ENCODE measurements around the gene SHLD1.

The SHLD1 gene

DNA sequence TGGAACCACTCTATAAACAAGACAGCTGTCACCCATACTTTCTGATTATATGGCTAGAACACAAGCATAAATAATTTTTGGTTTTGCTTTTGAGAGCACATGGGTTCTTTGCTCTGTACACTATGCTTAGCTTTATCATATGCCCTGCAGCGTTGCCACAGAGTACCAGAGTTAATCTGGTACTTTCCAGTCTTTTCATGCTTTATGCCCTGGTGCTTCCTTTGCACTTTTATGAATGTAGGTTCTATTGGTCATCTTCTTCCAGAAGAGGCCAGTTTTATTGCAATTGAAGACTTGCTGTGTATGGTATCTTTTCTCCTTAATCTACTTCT is 20.8 kb downstream of the SHLD1 start:
- H3K27me3 ChIP-seq (ENCODE audit: insufficient read depth, low read length) = no peaks in the 10 kb centered on the region
- H3K79me2 ChIP-seq (ENCODE audit: control insufficient read depth, insufficient read depth, low read length, poor library complexity) = no peaks in the 10 kb centered on the region
- H4K91ac ChIP-seq (ENCODE audit: low read depth, low read length) = no peak overlapping the region
- H3K14ac ChIP-seq (ENCODE audit: low read length) = no peak overlapping the region
- H2BK12ac ChIP-seq (ENCODE audit: low read length) = no peak overlapping the region
- no peaks in the 10 kb centered on the region for H3K36me3 ChIP-seq (ENCODE audit: control insufficient read depth in 1 of 2, insufficient read depth in 2 of 2, low read length in 2 of 2)
- H3K9ac ChIP-seq (ENCODE audit: low read length) = no peak overlapping the region
- H3K18ac ChIP-seq (ENCODE audit: low read length) = no peak overlapping the region
- no peak for DNase-seq
- H3K4me2 ChIP-seq (ENCODE audit: low read length) = no peak overlapping the region
- no peak overlapping the region for H3K4ac ChIP-seq (ENCODE audit: low read depth, low read length)
- no peaks in the 10 kb centered on the region for H3K4me1 ChIP-seq (ENCODE audit: control insufficient read depth in 1 of 2, insufficient read depth in 2 of 2, low read length in 2 of 2)
- H3K79me1 ChIP-seq (ENCODE audit: low read length) = no peaks in the 10 kb centered on the region
- no peak overlapping the region for H3K27ac ChIP-seq (ENCODE audit: low read depth, low read length)
- H2BK5ac ChIP-seq (ENCODE audit: low read depth, low read length, poor library complexity) = no peak overlapping the region
- no peak overlapping the region for H3K4me3 ChIP-seq (ENCODE audit: low read depth, low read length)
- H3K9me3 ChIP-seq (ENCODE audit: insufficient read depth, low read depth, low read length) = no peaks in the 10 kb centered on the region
- no peak overlapping the region for H2BK120ac ChIP-seq (ENCODE audit: insufficient read depth, low read length, poor library complexity)
- H4K12ac ChIP-seq (ENCODE audit: low read depth, low read length) = no peak overlapping the region
- no peak overlapping the region for H4K8ac ChIP-seq (ENCODE audit: low read depth, low read length)
- no CpG with 5 or more reads among the region's 1 CpG for WGBS (ENCODE audit: extremely low coverage, insufficient coverage, insufficient read length)
- no peak overlapping the region for H3K23ac ChIP-seq (ENCODE audit: low read length)
- no peak overlapping the region for H2AFZ ChIP-seq (ENCODE audit: insufficient read depth, low read length, poor library complexity)
- H2AK5ac ChIP-seq (ENCODE audit: low read length) = no peak overlapping the region

DNA sequence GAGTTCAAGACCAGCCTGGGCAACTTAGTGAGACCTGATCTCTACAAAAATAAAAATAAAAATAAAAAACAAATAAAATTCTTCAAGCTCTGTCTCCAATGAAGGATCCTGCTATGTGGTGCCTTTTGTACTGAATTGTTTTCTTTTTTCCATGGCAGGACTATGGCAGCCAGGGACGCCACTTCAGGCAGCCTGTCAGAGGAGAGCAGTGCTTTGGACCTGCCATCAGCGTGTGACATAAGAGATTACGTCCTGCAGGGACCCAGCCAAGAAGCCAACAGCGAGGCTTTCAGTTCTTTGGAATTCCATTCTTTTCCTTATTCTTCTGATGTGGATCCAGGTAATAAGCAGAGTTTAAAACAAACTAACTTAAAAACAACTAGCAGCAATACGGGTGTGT is 22.5 kb downstream of the SHLD1 start:
- no peak overlapping the region for H3K4ac ChIP-seq (ENCODE audit: low read depth, low read length)
- no peak overlapping the region for H3K27ac ChIP-seq (ENCODE audit: low read depth, low read length)

DNA sequence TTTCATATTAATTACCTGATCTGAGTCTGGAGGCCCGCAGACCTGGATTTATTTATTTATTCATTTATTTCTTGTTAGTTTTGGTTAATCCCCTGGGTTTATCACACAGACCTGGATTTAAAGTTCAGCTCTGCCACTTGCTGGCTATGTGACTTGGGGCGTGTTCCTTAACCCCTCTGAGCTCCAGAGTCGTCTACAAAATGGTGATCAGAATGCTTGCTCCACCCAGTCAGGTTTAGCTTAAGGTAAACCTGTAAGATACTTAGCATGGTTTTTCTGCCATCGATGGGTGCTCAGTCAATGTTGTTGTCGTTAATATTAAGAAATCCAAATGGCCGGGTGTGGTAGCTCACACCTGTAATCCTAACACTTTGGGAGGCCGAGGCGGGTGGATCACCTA is 23.4 kb downstream of the SHLD1 start:
- Histone ChIP-seq H3K36me3 (ENCODE audit: control insufficient read depth in 1 of 2, insufficient read depth in 2 of 2, low read length in 2 of 2) (no peaks in the 10 kb centered on the region), H4K12ac (ENCODE audit: low read depth, low read length) (no peak overlapping the region), H2AK5ac (ENCODE audit: low read length) (no peak overlapping the region), H4K8ac (ENCODE audit: low read depth, low read length) (no peak overlapping the region), H2BK120ac (ENCODE audit: insufficient read depth, low read length, poor library complexity) (no peak overlapping the region), H3K27me3 (ENCODE audit: insufficient read depth, low read length) (no peaks in the 10 kb centered on the region), H2BK12ac (ENCODE audit: low read length) (no peak overlapping the region), H3K9me3 (ENCODE audit: insufficient read depth, low read depth, low read length) (no peaks in the 10 kb centered on the region), H3K9ac (ENCODE audit: low read length) (no peak overlapping the region), H3K79me1 (ENCODE audit: low read length) (no peaks in the 10 kb centered on the region), H2AFZ (ENCODE audit: insufficient read depth, low read length, poor library complexity) (no peak overlapping the region), H3K4me1 (ENCODE audit: control insufficient read depth in 1 of 2, insufficient read depth in 2 of 2, low read length in 2 of 2) (no peaks in the 10 kb centered on the region), H3K4me2 (ENCODE audit: low read length) (no peak overlapping the region), H3K27ac (ENCODE audit: low read depth, low read length) (no peak overlapping the region), H2BK5ac (ENCODE audit: low read depth, low read length, poor library complexity) (no peak overlapping the region), H3K18ac (ENCODE audit: low read length) (no peak overlapping the region), H3K4ac (ENCODE audit: low read depth, low read length) (no peak overlapping the region), H3K79me2 (ENCODE audit: control insufficient read depth, insufficient read depth, low read length, poor library complexity) (no peaks in the 10 kb centered on the region), H4K91ac (ENCODE audit: low read depth, low read length) (no peak overlapping the region), H3K14ac (ENCODE audit: low read length) (no peak overlapping the region), H3K4me3 (ENCODE audit: low read depth, low read length) (no peak overlapping the region), H3K23ac (ENCODE audit: low read length) (no peak overlapping the region)
- DNase-seq = no peak
- no CpG with 5 or more reads among the region's 8 CpGs for WGBS (ENCODE audit: extremely low coverage, insufficient coverage, insufficient read length)

More for the DNA sequence above, 22.5 kb downstream of the SHLD1 start:
- Histone ChIP-seq H2AK5ac (ENCODE audit: low read length) (no peak overlapping the region), H3K79me2 (ENCODE audit: control insufficient read depth, insufficient read depth, low read length, poor library complexity) (no peaks in the 10 kb centered on the region), H2AFZ (ENCODE audit: insufficient read depth, low read length, poor library complexity) (no peak overlapping the region), H3K4me2 (ENCODE audit: low read length) (no peak overlapping the region), H2BK120ac (ENCODE audit: insufficient read depth, low read length, poor library complexity) (no peak overlapping the region), H4K91ac (ENCODE audit: low read depth, low read length) (no peak overlapping the region), H3K9ac (ENCODE audit: low read length) (no peak overlapping the region), H3K18ac (ENCODE audit: low read length) (no peak overlapping the region), H3K79me1 (ENCODE audit: low read length) (no peaks in the 10 kb centered on the region), H3K23ac (ENCODE audit: low read length) (no peak overlapping the region), H3K36me3 (ENCODE audit: control insufficient read depth in 1 of 2, insufficient read depth in 2 of 2, low read length in 2 of 2) (no peaks in the 10 kb centered on the region), H4K12ac (ENCODE audit: low read depth, low read length) (no peak overlapping the region), H3K27me3 (ENCODE audit: insufficient read depth, low read length) (no peaks in the 10 kb centered on the region), H4K8ac (ENCODE audit: low read depth, low read length) (no peak overlapping the region), H2BK5ac (ENCODE audit: low read depth, low read length, poor library complexity) (no peak overlapping the region), H3K4me3 (ENCODE audit: low read depth, low read length) (no peak overlapping the region), H2BK12ac (ENCODE audit: low read length) (no peak overlapping the region), H3K14ac (ENCODE audit: low read length) (no peak overlapping the region), H3K4me1 (ENCODE audit: control insufficient read depth in 1 of 2, insufficient read depth in 2 of 2, low read length in 2 of 2) (no peaks in the 10 kb centered on the region), H3K9me3 (ENCODE audit: insufficient read depth, low read depth, low read length) (no peaks in the 10 kb centered on the region)
- no CpG with 5 or more reads among the region's 5 CpGs for WGBS (ENCODE audit: extremely low coverage, insufficient coverage, insufficient read length)
- no peak for DNase-seq

DNA sequence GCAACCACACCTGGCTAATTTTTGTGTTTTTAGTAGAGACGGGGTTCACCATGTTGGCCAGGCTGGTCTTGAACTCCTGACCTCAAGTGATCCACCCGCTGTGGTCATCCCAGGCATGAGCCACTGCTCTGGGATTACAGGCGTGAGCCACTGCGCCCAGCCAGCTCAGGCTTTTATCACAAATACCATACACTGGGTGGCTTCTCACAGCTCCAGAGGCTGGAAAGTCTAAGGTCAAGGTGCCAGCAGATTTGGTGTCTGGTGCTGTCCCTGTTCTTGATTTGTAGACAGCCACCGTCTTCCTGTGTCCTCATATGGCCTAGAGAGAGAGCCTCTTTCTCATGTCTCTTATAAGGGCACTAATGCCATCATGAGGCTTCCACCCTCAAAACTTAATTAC is 25.9 kb downstream of the SHLD1 start:
- no peaks in the 10 kb centered on the region for H3K27me3 ChIP-seq (ENCODE audit: insufficient read depth, low read length)
- no peaks in the 10 kb centered on the region for H3K36me3 ChIP-seq (ENCODE audit: control insufficient read depth in 1 of 2, insufficient read depth in 2 of 2, low read length in 2 of 2)
- DNase-seq = no peak
- H3K79me1 ChIP-seq (ENCODE audit: low read length) = no peaks in the 10 kb centered on the region
- H4K12ac ChIP-seq (ENCODE audit: low read depth, low read length) = no peak overlapping the region
- H4K91ac ChIP-seq (ENCODE audit: low read depth, low read length) = no peak overlapping the region
- no peak overlapping the region for H2BK12ac ChIP-seq (ENCODE audit: low read length)
- H2BK5ac ChIP-seq (ENCODE audit: low read depth, low read length, poor library complexity) = no peak overlapping the region
- H3K9me3 ChIP-seq (ENCODE audit: insufficient read depth, low read depth, low read length) = no peaks in the 10 kb centered on the region
- no peak overlapping the region for H3K18ac ChIP-seq (ENCODE audit: low read length)
- no peak overlapping the region for H2AFZ ChIP-seq (ENCODE audit: insufficient read depth, low read length, poor library complexity)
- no peak overlapping the region for H3K4ac ChIP-seq (ENCODE audit: low read depth, low read length)
- no peak overlapping the region for H3K4me2 ChIP-seq (ENCODE audit: low read length)
- H3K14ac ChIP-seq (ENCODE audit: low read length) = no peak overlapping the region
- no peak overlapping the region for H3K4me3 ChIP-seq (ENCODE audit: low read depth, low read length)
- no peak overlapping the region for H3K27ac ChIP-seq (ENCODE audit: low read depth, low read length)
- no peaks in the 10 kb centered on the region for H3K4me1 ChIP-seq (ENCODE audit: control insufficient read depth in 1 of 2, insufficient read depth in 2 of 2, low read length in 2 of 2)
- no peak overlapping the region for H3K23ac ChIP-seq (ENCODE audit: low read length)
- no peaks in the 10 kb centered on the region for H3K79me2 ChIP-seq (ENCODE audit: control insufficient read depth, insufficient read depth, low read length, poor library complexity)
- WGBS (ENCODE audit: extremely low coverage, insufficient coverage, insufficient read length) = no CpG with 5 or more reads among the region's 5 CpGs
- no peak overlapping the region for H4K8ac ChIP-seq (ENCODE audit: low read depth, low read length)
- no peak overlapping the region for H3K9ac ChIP-seq (ENCODE audit: low read length)
- H2BK120ac ChIP-seq (ENCODE audit: insufficient read depth, low read length, poor library complexity) = no peak overlapping the region
- H2AK5ac ChIP-seq (ENCODE audit: low read length) = no peak overlapping the region
